Hypothalamus (tissue), 51 donors: Measurements from ENCODE around the gene AGGF1.
"Not testable (repeated sequence)": the region's sequence is repeated elsewhere in the genome, so short reads cannot be mapped to it uniquely, and the experiment has no call there.

ENCODE experiments used
- DNase-seq, 51 donors: peaks; one replicate each; lab custom pipeline; 2025; lab: John Stamatoyannopoulos, UW

The AGGF1 gene

DNA sequence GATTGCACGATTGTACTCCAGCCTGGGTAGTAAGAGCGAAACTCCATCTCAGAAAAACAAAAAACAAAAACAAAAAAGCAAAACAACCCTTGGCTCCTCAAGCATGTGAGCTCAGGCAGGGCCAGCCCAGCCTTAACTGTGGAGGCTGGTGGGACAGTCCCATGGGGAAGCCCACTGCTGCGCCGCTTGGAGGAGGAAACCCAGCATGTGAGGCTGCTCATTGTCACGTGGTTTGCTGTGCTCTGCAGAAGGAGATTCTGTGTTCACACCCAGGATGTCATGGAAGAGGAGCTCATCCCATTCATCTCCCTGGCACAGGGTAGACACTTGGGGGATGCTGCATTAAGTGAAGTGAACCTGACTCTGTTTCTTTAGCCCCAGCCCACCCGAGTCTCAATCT is 52.9 kb downstream of the AGGF1 start:
- DNase-seq = no peak

- peak in 1 of 51 donors; percentile 15 for DNase-seq
Observed at GRCh38 chr5:77086368-77086688, 56.1 kb downstream of the AGGF1 start.

- DNase-seq = peak in 49 of 51 donors; percentile 26 to 87 (median 64)
Observed at GRCh38 chr5:77086689-77087483, 56.7 kb downstream of the AGGF1 start, which contains the start of gene ZBED3. Gene ZBED3, minus strand, starts transcription at chr5:77087285. Its CDS starts 9,407 bp downstream, at chr5:77077878.

GRCh38 chr5:77087484-77088261 is 57.5 kb downstream of the AGGF1 start:
- DNase-seq = peak in 29 of 51 donors; percentile 11 to 82 (median 40)

- peak in 3 of 51 donors; percentile 5 to 23 (median 23) for DNase-seq
Observed at GRCh38 chr5:77095189-77095588, 65.0 kb downstream of the AGGF1 start.

GRCh38 chr5:77101298-77101697 is 71.1 kb downstream of the AGGF1 start:
- peak in 2 of 51 donors; percentile 18 to 56 for DNase-seq

GRCh38 chr5:77102549-77102948 is 72.3 kb downstream of the AGGF1 start:
- no peak for DNase-seq

DNA sequence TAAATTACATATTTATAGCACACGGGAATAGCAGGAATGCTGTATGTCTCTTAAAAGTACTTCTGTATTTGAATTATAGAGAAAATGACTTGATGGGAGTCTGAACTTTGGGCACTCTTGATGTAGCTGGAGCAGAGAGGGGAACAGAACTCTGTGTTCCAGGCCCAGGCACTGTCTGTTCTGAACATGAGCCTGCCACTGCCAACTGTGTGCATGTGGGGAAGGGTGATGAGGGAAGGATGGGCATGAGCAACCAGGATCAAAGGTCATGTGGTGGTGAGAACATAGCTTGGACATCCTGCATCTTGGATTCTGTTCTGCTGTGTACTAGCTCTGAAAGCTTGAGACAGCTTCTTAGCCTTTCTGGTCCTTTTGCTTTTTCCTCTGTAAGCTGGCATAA is 73.3 kb downstream of the AGGF1 start:
- DNase-seq = no peak

DNA sequence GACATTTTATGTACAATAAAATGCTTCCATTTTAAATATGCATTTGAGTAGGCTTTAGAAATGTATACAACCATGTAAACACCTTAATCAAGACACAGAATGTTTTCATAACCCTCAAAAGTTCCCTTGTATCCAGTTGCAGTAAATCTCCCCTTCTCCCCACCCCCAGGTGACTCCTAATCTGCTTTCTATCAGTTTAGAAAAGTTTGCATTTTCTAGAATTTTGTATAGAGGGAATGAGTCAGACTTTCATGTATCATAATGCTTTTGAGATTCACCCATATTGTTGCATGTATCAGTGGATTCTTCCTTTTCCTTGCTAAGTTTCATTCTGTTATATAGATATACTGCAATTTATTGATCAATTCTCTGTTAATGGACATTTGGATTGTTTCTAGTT is 74.6 kb downstream of the AGGF1 start:
- no peak for DNase-seq

DNA sequence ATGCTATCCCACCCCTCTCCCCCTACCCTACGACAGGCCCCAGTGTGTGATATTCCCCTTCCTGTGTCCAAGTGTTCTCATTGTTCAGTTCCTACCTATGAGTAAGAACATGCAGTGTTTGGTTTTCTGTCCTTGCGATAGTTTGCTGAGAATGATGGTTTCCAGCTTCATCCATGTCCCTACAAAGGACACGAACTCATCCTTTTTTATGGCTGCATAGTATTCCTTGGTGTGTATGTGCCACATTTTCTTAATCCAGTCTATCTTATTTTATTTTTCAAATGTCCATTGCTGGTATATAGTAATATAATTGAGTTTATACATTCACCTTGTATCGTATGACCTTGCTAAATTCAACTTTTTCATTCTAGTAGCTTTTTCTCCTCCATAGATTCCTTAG is 76.8 kb downstream of the AGGF1 start:
- not testable (repeated sequence) for DNase-seq
